Measurements from ENCODE around the gene SPAG17. TPM values are rescaled to one million over a fixed set of nuclear protein-coding genes. Genes with fewer than 3 reads are reported as not detected.

SPAG17 gene
- total and polyA plus RNA-seq, 5 donors from 2014 or later = not detected

DNA sequence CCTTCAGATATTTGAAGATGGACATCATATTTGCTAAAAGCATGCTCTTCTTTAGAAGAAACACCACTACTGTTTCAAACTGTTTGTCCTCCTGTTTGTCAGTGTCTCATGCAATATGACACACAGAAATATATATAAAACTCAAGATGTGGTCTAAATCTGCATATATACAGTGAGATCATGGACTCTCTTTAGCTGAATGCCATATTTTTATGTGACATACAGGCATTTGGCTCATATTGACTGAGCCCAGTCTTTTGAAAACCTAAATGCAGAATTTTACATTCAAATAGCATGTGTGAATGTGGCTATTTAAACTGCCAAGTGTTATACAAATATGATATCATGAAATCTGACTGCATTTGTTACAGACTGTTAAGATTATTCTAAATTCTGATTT is 274.0 kb downstream of the SPAG17 start:
- Mint-ChIP-seq H3K27me3 (no peaks in the 10 kb centered on the region), H3K36me3 (peaks cover 70% of the 10 kb centered on the region), H3K4me3 (no peak overlapping the region), H3K9me3 (peaks cover 0 to 10% (median 1%) of the 10 kb centered on the region in 7 donors), H3K27ac (no peak overlapping the region), H3K4me1 (peaks cover 9 to 20% (median 11%) of the 10 kb centered on the region in 4 donors)
- no peak for DNase-seq
- Histone ChIP-seq H3K4me3 (ENCODE audit: low read depth, low read length) (no peak overlapping the region), H3K27me3 (ENCODE audit: control insufficient read depth, insufficient read depth, low read length) (no peaks in the 10 kb centered on the region), H3K36me3 (ENCODE audit: control insufficient read depth, insufficient read depth, low read length) (peaks cover 77% of the 10 kb centered on the region), H3K9me3 (ENCODE audit: control insufficient read depth in 2 of 2, low read length in 2 of 2) (peaks cover 0 to 7% of the 10 kb centered on the region in 2 experiments), H3K4me1 (ENCODE audit: control insufficient read depth, insufficient read depth, low read length, poor library complexity, severe bottlenecking) (no peaks in the 10 kb centered on the region), H3K27ac (ENCODE audit: insufficient read depth, low read length, poor library complexity, severe bottlenecking) (no peak overlapping the region)
- ATAC-seq (ENCODE audit: low read depth in 2 of 2) = no peak

DNA sequence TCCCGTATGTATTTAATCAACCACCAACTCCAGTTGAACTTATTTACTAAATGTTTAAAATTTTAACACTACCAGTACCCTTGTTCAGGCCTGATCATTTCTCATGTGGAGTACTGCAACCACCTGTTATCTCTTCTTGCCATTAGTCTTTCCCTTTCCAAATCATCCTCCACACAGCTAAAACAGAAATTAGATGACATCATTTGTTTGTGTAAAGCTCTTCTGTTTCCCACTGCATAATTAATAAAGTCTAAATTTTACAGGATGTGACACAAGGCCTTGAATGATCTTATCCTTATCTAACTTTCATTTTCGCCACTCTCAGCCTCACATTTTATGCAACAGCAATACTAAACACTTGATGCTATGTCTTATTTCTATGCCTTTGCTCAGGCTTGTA is 280.0 kb downstream of the SPAG17 start:
- Histone ChIP-seq H3K9me3 (ENCODE audit: control insufficient read depth in 2 of 2, low read length in 2 of 2) (no peaks in the 10 kb centered on the region), H3K27me3 (ENCODE audit: control insufficient read depth, insufficient read depth, low read length) (no peaks in the 10 kb centered on the region), H3K4me1 (ENCODE audit: control insufficient read depth, insufficient read depth, low read length, poor library complexity, severe bottlenecking) (no peaks in the 10 kb centered on the region), H3K4me3 (ENCODE audit: low read depth, low read length) (no peak overlapping the region), H3K36me3 (ENCODE audit: control insufficient read depth, insufficient read depth, low read length) (peaks cover 66% of the 10 kb centered on the region), H3K27ac (ENCODE audit: insufficient read depth, low read length, poor library complexity, severe bottlenecking) (no peak overlapping the region)
- no peak overlapping the region for H3K4me3 Mint-ChIP-seq
- peaks cover 66% of the 10 kb centered on the region for H3K36me3 Mint-ChIP-seq
- H3K27ac Mint-ChIP-seq = peak overlapping the region in 1 of 3 donors; percentile 7
- DNase-seq (peak in 1 of 3 donors; percentile 10), ATAC-seq (ENCODE audit: low read depth in 2 of 2) (no peak)
- H3K9me3 Mint-ChIP-seq = peaks cover 0 to 3% (median 0%) of the 10 kb centered on the region in 7 donors
- H3K27me3 Mint-ChIP-seq = no peaks in the 10 kb centered on the region
- peaks cover 0 to 6% (median 2%) of the 10 kb centered on the region in 4 donors for H3K4me1 Mint-ChIP-seq

- H3K9me3 Mint-ChIP-seq = peaks cover 0 to 3% (median 0%) of the 10 kb centered on the region in 7 donors
- Histone ChIP-seq H3K27me3 (ENCODE audit: control insufficient read depth, insufficient read depth, low read length) (no peaks in the 10 kb centered on the region), H3K27ac (ENCODE audit: insufficient read depth, low read length, poor library complexity, severe bottlenecking) (no peak overlapping the region), H3K4me1 (ENCODE audit: control insufficient read depth, insufficient read depth, low read length, poor library complexity, severe bottlenecking) (no peaks in the 10 kb centered on the region), H3K4me3 (ENCODE audit: low read depth, low read length) (no peak overlapping the region), H3K9me3 (ENCODE audit: control insufficient read depth in 2 of 2, low read length in 2 of 2) (no peaks in the 10 kb centered on the region), H3K36me3 (ENCODE audit: control insufficient read depth, insufficient read depth, low read length) (peaks cover 61% of the 10 kb centered on the region)
- H3K4me3 Mint-ChIP-seq = no peak overlapping the region
- no peak overlapping the region for H3K27ac Mint-ChIP-seq
- peaks cover 0 to 6% (median 2%) of the 10 kb centered on the region in 4 donors for H3K4me1 Mint-ChIP-seq
- H3K27me3 Mint-ChIP-seq = no peaks in the 10 kb centered on the region
- peaks cover 62% of the 10 kb centered on the region for H3K36me3 Mint-ChIP-seq
- DNase-seq (no peak), ATAC-seq (ENCODE audit: low read depth in 2 of 2) (no peak)
These were observed 280.5 kb downstream of the SPAG17 start for GRCh38 chr1:117904485-117904884.

Data from CD4-positive, CD25-positive, alpha-beta regulatory T cell (primary cell).